Measurements from ENCODE around the gene SNX1. TPM values are rescaled to one million over a fixed set of nuclear protein-coding genes. Genes with fewer than 3 reads are reported as not detected.

The SNX1 gene
- total and polyA plus RNA-seq, 2 of the 13 experiments (the other 11 are each of a cell fraction or from before 2014, with no cell fraction given), result 29.3 to 60.1 TPM

GRCh38 chr15:64092864-64093626, 2.7 kb upstream of the SNX1 start (continued):
- no peak for TF ChIP-seq ZNF460 (CRISPR knock-in tag; IDR thresholded peaks at IDR 0.05; ENCODE audit: borderline replicate concordance)
- no peak for TF ChIP-seq SMAD9 (CRISPR knock-in tag; IDR thresholded peaks at IDR 0.05)
- no peak for TF ChIP-seq THYN1 (CRISPR knock-in tag; IDR thresholded peaks at IDR 0.05; ENCODE audit: borderline replicate concordance, low read depth)
- TF ChIP-seq PRDM4 (CRISPR knock-in tag; IDR thresholded peaks at IDR 0.05; ENCODE audit: borderline replicate concordance), result no peak
- no peak for TF ChIP-seq ZNF350 (CRISPR knock-in tag; IDR thresholded peaks at IDR 0.05; ENCODE audit: borderline replicate concordance, low read depth)
- TF ChIP-seq SNAPC4 (CRISPR knock-in tag; IDR thresholded peaks at IDR 0.05), result peak; percentile 76; the same call in 1 of the 2 replicates
- TF ChIP-seq GMEB2 (CRISPR knock-in tag; IDR thresholded peaks at IDR 0.05; ENCODE audit: low read depth), result no peak

Measured in HepG2 (cell line).